NCI-H1048 (cell line): ENCODE data around the gene KLHDC10.
"Not testable (repeated sequence)": the region's sequence is repeated elsewhere in the genome, so short reads cannot be mapped to it uniquely, and the experiment has no call there.

ENCODE experiments used
- DNase-seq: peaks from one replicate; lab custom pipeline; 2025; lab: John Stamatoyannopoulos, UW

KLHDC10 gene

DNA sequence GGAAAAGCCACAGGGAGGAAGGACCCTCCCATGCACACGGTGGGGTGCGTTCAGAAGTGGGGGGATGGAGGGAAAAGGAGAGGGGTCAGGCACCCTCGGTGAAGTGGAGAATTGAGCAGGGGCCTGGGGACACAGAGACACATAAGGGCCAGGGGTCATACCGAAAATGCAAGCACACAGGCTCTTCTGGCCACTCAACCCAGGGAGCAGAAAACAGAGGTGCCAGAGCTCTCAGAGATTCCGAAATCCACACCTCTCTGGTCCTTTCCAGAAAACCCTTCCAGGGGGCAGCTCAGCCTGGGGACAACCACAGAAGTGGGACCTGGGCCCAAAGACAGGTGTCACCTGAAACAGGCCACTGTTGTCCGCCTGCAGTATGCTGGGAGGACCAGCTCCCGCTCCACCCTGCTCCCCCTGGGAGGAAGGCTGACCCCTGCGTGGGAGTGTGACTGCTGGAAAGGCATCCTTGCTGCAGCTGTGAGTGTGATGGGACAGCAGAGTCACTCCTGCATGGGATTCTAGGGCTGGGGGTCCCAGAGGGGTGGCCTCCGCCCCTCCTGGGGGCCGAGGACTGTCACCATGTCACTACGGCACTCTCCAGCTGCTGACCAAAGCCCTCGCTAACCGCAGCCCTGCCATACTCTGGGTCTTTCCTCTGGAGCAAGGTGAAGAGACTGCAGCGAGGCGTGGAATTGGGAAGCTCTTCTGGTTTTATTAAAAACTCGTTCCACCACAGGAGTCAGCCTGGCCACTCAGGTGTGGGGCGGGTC lies 71.7 kb downstream of the KLHDC10 start:
- no peak for DNase-seq

DNA sequence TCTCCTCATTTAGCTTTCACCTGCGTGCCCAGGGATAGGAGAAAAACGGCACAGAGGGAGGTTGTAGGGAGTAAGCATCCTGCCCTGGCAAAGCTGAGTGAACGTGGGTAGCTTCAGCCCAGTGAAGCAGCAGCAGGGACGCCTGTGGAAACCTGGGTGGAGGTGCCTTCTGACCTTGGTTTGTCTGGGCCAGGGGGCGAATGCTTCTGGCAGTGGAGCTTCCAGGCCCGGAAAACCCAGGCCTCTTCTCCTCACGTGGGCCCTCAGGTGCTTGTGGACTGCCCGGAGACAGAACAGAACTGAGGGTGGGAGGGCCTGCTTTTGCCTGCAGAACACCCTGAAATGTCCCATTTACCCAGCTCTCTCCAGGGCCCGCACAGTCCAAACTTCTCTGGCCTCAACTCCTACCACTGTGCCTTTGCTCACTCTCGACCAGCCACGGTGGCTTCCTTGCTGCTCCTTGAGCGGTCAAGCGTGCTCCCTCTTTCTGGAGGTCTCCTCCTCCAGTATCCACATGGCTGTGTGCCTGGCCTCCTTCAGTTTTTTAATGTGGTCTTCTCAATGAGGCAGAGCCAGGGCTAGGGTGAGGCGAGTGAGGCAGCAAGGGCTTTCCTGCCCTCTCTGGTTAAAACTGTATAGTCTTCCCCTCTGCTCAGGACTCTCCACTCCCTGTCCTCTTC lies 72.5 kb downstream of the KLHDC10 start:
- DNase-seq: no peak

GRCh38 chr7:130143334-130143732 lies 73.0 kb downstream of the KLHDC10 start:
- DNase-seq: no peak

DNA sequence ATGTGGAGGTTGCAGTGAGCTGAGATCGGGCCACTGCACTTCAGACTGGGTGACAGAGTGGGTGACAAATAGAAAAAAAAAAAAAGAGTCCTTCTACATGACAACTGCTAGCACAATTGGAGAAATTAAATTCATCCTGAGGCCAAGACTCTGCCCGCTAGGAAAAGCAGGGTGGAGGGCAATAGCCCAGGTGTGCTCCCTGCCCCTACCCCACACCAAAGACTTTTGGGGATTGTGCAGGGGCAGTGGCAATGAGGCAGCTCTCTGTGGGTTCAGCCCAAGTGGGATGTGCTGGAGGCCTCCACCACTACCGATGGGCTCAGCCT lies 73.6 kb downstream of the KLHDC10 start:
- DNase-seq: no peak

GRCh38 chr7:130144312-130145171 lies 74.2 kb downstream of the KLHDC10 start:
- no peak for DNase-seq

DNA sequence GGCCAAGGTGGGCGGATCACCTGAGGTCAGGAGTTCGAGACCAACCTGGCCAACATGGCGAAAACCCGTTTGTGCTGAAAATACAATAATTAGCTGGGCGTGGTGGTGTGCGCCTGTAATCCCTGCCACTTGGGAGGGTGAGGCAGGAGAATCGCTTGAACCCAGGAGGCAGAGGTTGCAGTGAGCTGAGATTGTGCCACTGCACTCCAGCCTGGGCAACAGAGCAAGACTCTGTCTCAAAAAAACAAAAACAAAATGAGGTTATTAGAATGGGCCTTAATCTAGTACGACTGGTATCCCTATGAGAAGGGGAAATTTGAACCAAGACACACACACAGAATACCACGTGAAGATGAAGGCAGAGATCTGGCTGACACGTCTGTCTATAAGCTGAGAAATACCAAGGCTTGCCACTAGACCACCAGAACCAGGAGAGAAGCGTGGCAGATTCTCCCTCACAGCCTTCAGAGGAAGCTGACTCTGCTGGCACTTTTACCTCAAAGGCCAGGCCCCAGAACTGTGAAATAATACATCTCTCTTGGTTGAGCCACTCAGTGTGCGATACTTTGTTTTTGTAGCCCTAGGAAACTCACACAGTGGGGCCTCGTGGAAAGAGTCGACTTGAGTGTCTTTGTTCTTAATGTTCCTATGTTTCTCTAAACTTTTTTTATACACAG lies 75.2 kb downstream of the KLHDC10 start:
- DNase-seq: no peak

- DNase-seq: not testable (repeated sequence)
These were observed 75.8 kb downstream of the KLHDC10 start for GRCh38 chr7:130146142-130146541.

DNA sequence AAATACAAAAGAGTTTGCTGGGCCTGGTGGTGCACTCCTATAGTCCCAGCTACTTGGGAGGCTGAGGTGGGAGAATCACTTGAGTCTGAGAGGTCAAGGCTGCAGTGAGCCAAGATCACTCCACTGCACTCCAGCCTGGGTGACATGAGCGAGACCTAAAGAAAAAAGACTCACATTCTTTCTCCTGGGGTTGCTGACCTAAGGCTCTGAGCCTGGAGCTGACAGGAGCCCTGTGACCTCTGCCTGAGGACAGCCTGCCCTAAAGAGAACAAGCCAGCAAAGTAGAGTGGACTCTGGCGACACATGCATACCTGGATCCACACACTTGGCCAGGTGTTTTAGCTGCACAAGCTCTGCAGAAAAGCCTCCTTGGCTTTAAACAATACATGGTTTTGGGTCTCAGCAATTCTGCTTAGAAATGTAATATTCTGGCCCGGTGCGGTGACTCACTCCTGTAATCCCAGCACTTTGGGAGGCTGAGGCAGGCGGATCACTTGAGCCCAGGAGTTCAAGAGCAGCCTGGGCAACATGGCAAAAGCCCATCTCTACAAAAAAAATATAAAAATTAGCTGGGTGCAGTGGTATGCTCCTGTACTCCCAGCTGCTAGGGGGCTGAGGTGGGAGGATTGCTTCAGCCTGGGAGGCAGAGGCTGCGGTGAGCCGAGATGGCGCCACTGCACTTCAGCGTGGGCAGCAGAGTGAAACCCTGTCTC lies 76.5 kb downstream of the KLHDC10 start:
- DNase-seq: no peak

- DNase-seq: no peak
These were observed 77.5 kb downstream of the KLHDC10 start for GRCh38 chr7:130147710-130148325.

DNA sequence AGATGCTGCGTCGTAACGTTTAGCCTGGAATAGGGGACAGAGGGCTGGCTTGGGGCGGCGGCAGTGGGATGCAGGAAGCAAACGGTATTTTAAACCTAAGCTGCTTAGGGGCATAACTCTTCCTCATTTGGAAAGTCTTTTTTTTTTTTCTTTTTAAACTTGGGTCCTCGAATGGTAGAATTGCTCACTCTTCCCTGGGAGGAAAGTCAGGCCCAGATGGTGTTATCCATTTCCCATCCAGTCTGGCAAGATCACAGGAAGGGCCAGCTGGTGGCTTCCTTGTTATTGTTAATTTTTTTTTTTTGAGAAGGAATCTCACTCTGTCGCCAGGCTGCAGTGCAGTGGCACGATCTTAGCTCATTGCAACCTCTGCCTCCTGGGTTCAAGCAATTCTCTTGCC lies 78.2 kb downstream of the KLHDC10 start:
- DNase-seq: no peak

DNA sequence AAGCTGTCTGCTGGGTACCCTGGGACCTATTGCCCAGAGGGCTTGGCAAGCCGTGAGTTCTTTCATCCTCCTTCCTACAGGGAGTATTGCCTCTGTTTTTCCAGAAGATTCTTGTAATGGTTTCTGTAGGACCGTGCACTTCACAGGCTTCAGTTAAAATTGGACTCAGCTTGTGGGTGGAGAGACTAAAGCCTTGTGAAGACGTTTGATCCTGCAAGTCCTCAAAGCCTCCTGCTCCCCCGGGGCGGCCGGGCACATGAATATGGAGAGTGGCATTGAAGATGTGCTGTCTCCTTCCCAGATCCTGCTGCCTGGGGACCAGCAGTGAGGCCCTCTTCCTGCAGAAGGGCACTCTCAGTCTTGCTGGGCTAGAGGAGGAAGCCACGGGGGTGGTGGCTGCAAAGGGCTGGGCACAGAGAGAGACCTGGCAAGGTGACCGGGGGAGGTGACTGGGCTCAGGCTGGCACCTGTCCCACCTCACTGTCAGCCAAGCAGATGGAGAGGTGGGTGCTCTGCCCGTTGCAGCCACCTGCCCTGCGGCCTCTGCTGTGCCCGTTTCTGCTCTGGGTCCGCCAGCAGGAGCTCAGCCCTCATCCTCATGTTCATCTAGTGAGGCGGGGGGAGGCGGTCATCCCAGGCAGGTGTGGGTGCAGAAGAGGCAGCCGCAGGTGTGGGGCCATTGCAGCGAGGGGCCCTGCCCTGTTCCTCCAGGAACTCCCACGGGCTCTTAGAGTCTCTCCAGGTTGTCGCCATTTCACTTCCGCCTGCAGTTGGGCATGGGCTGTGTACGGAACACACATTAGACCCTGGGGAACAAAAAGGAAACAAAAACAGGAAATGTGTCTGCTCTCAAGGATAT lies 79.2 kb downstream of the KLHDC10 start:
- no peak for DNase-seq

DNA sequence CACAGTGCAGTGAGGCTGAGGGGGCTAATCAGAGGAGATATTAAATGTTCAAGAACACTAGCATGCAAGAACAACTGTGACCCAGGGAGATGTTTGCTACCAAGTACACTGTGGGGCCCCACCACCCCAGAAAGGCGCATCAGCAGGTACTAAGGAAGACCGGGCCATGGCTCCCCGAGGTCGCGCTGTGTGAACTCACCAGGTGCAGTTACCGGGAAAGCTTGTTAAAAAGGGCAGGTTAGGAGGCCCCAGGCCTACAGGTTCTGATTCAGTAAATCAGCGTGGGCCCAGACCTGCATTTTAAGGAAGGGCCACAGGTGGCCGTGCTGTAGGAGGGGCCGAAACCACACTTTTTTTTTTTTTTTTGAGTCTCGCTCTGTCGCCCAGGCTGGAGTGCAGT lies 80.3 kb downstream of the KLHDC10 start:
- DNase-seq: no peak

GRCh38 chr7:130151591-130152492 lies 81.5 kb downstream of the KLHDC10 start:
- DNase-seq: no peak

DNA sequence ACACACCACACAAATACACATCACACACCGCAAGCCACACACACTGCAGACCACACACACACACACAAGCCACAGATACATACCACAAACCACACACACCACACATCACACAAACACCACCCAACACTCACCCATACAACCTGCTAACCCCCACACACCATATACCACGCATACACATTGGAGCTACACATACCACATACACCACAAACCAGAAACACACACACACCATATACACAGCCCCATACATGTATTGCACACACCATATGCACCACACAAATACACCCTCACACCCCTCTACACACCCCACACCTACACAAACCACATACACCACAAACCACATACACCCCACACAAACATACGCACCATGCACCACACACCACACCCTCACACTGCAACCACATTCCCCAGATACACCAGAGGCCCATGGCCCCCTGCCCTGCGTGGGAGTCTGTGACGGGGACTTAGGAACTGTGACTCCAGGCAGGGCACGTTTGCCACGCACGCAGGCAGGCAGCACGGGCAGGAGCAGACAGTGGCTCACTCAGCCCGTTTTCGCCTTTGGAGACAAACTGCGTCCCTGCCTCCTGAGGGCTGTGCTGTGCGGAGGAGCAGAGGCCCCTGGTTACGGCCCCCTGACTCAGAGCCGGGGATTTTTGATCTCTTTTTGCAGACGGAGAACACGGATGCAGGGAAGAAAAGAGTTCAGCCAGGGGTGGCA lies 82.3 kb downstream of the KLHDC10 start:
- DNase-seq: no peak

DNA sequence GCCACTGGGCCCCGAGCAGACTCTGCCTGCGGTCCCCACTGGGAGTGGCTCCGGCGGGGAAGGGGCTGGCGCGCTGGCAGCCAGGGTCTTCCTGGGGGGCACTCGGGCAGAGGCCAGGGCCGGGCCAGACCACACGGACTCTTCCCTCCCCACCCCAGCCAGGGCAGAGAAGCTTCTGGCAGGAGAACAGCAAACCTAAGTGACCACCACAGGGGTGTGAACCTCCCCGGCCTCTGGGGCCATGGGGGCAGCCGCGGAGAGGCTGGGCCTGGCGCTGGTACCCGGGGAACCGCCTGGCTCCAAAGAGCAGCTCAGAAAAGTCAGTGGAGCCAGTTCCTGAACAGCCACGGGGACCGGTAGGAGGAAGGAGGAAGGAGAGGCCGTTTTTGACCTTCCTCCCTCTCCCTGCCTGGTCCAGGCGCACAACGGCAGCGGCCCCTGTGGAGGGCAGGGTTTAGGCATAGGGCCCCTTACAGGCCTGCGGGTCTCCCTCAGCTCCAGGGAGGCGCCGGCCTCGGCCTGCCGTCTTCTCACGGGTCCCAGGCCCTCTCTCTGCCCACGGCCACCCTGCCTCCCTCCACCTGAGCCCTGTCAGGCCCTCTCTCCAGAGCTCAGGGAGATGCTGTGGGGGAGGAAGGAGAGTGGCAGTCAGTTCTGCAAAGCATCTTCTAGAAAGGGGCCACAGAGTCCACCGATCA lies 83.0 kb downstream of the KLHDC10 start:
- no peak for DNase-seq

DNA sequence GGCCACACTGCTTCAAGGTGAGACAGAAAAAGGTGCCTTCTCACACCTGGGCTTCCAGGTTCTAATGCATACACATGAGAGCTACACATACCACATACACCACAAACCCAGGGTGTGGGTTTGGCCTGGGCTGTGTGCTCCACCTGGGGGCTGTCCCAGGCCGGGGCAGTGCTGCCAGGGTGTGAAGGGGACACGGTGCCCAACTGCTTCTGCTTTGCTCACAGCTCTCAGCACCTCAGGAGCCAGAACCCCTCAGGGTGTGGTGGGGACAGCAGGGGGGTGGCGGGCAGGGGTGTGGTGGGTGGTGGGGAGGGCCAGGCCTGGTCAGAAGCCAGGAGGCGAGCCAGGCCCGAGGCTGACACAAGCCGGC lies 83.8 kb downstream of the KLHDC10 start:
- no peak for DNase-seq

DNA sequence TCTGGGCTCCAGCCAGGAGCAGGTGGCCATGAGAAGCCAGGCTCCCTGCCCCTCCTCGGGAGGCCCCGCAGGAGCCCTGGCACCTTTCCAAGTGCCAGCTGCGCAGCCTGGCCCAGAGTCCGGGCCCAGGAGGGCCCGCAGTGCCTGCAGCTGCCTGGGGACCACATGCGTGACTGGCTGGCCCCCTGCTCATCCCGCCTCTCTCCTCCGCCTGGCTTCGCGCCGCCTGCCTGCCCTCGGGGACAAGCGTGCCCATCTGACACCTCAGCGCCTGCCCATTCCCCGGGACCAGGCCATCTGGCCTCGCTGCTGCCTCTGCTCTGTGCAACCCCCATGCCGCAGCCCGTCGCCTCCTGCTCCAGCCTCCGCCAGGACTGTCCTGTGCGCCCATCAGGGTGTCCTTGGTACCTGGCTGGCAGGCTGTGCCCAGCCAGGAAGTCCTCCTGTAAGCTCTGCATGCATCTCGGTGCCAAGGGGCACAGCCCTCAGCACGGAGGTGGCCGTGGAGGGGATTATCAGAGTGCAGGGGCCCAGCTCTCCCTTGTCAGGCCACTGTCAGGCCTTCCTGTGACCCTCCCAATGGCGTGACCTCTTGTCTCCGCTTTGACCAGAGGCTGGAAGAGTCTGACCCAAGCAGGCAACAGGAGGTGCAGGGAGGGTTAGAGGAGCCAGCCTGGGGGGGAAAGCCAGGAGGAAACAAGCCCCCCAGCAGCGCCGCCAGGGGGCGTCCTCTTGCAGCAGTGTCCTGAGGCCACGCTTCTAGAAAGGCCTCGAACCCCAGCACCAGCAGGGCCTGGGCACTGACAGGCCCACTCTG lies 84.4 kb downstream of the KLHDC10 start:
- DNase-seq: no peak
